Activated effector memory CD4-positive, alpha-beta T cell treated with Interleukin-2 at 50 U/mL for 16 hours (primary cell): Measurements from ENCODE around the gene GPR35.
"Not testable (repeated sequence)": the region's sequence is repeated elsewhere in the genome, so short reads cannot be mapped to it uniquely, and the experiment has no call there.

Experiments used
- DNase-seq: peaks from one replicate; pipeline ENCODE4 v3.0.0-alpha.2; 2020

Gene GPR35

GRCh38 chr2:240663546-240664190 lies 38.4 kb downstream of the GPR35 start:
- DNase-seq: no peak

GRCh38 chr2:240664622-240665021 lies 39.3 kb downstream of the GPR35 start:
- no peak for DNase-seq

GRCh38 chr2:240670402-240670801 lies 45.1 kb downstream of the GPR35 start:
- no peak for DNase-seq

GRCh38 chr2:240670950-240671349 lies 45.7 kb downstream of the GPR35 start:
- no peak for DNase-seq

GRCh38 chr2:240672076-240672700 lies 46.9 kb downstream of the GPR35 start:
- DNase-seq: no peak

- DNase-seq: no peak
Observed at GRCh38 chr2:240672701-240673190, 47.5 kb downstream of the GPR35 start.

GRCh38 chr2:240674461-240675184 lies 49.3 kb downstream of the GPR35 start:
- not testable (repeated sequence) for DNase-seq

- DNase-seq: not testable (repeated sequence)
Observed at GRCh38 chr2:240675345-240675744, 50.1 kb downstream of the GPR35 start.

GRCh38 chr2:240678043-240678442 lies 52.8 kb downstream of the GPR35 start:
- DNase-seq: not testable (repeated sequence)

GRCh38 chr2:240678909-240679308 lies 53.6 kb downstream of the GPR35 start:
- DNase-seq: not testable (repeated sequence)

GRCh38 chr2:240680185-240680584 lies 54.9 kb downstream of the GPR35 start:
- DNase-seq: not testable (repeated sequence)
